ENCODE results near the gene GRIA1. TPM values are rescaled to one million over a fixed set of nuclear protein-coding genes. Genes with fewer than 3 reads are reported as not detected.

Gene GRIA1
- polyA plus RNA-seq, 6 donors from 2014 or later, result not detected

- no peak for DNase-seq
- Mint-ChIP-seq H3K4me1 (no peaks in the 10 kb centered on the region), H3K27me3 (peaks cover 0 to 4% (median 0%) of the 10 kb centered on the region in 3 donors), H3K27ac (no peak overlapping the region), H3K36me3 (no peaks in the 10 kb centered on the region), H3K9me3 (peaks cover 0 to 11% (median 0%) of the 10 kb centered on the region in 7 donors), H3K4me3 (no peak overlapping the region)
- no peak for ATAC-seq (ENCODE audit: low read depth in 2 of 2)
Observed at GRCh38 chr5:153476767-153477166, 13.7 kb upstream of the GRIA1 start.

DNA sequence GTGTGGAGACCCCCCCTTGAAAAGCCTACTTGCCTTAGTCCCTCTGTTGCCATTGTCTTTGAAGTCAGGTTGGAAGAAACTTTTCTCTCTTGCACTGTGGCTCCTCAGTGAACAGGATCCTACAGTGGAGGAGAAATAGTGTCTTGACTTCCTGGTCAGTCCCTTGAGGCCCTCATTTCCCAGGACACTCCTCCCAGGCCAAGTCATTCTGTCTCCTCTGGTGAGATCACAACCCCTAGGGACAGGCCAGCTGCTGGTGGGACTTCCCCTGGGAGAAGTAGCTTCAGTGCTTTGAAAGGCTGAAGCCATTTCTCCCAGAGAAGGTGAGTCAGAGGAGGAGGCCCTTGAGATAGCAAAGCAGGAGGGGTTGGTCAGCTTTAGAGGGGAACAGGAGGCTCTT, 10.1 kb upstream of the GRIA1 start:
- Mint-ChIP-seq H3K27ac (no peak overlapping the region), H3K9me3 (peaks cover 0 to 15% (median 2%) of the 10 kb centered on the region in 7 donors), H3K36me3 (no peaks in the 10 kb centered on the region), H3K4me1 (no peaks in the 10 kb centered on the region), H3K4me3 (no peak overlapping the region), H3K27me3 (peaks cover 0 to 8% (median 0%) of the 10 kb centered on the region in 3 donors)
- no peak for ATAC-seq (ENCODE audit: low read depth in 2 of 2)
- no peak for DNase-seq

- peaks cover 0 to 9% (median 2%) of the 10 kb centered on the region in 7 donors for H3K9me3 Mint-ChIP-seq
- no peak overlapping the region for H3K4me3 Mint-ChIP-seq
- ATAC-seq (ENCODE audit: low read depth in 2 of 2) (no peak), DNase-seq (no peak)
- no peaks in the 10 kb centered on the region for H3K36me3 Mint-ChIP-seq
- H3K27ac Mint-ChIP-seq, result no peak overlapping the region
- H3K27me3 Mint-ChIP-seq, result peaks cover 6 to 16% (median 6%) of the 10 kb centered on the region in 3 donors
- H3K4me1 Mint-ChIP-seq, result no peaks in the 10 kb centered on the region
Observed at GRCh38 chr5:153483482-153483881, 7.0 kb upstream of the GRIA1 start.

DNA sequence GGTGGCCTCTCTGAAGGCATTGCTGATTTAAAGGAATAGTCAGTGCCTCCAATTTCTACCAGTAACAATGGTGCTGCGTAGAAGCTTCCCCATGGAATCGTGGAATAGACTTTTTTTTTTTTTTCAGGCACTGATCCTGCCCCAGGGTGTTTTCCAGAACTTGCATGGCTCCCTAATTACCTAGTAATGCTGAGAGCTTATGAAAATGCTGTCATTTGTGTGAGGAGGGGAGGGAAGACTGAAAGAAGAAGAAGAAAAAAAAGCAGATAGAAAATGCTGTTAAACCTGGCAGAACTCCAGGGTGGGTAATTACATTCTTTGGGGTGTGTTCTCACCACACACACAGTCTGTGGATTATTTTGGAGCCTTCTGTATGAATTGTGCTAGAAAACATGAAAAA, 4.8 kb upstream of the GRIA1 start:
- Mint-ChIP-seq H3K36me3 (no peaks in the 10 kb centered on the region), H3K4me3 (no peak overlapping the region), H3K27ac (no peak overlapping the region), H3K9me3 (peaks cover 0 to 9% (median 2%) of the 10 kb centered on the region in 7 donors), H3K27me3 (peaks cover 9 to 26% (median 19%) of the 10 kb centered on the region in 3 donors), H3K4me1 (no peaks in the 10 kb centered on the region)
- DNase-seq (no peak), ATAC-seq (ENCODE audit: low read depth in 2 of 2) (no peak)

- no peak for DNase-seq
- Mint-ChIP-seq H3K36me3 (no peaks in the 10 kb centered on the region), H3K27me3 (peaks cover 18 to 38% (median 30%) of the 10 kb centered on the region in 3 donors), H3K9me3 (peaks cover 0 to 14% (median 2%) of the 10 kb centered on the region in 7 donors), H3K4me1 (no peaks in the 10 kb centered on the region), H3K27ac (no peak overlapping the region), H3K4me3 (no peak overlapping the region)
- ATAC-seq (ENCODE audit: low read depth in 2 of 2), result no peak
Observed at GRCh38 chr5:153486771-153487170, 3.7 kb upstream of the GRIA1 start.

GRCh38 chr5:153489611-153490010, 859 bp upstream of the GRIA1 start:
- DNase-seq (no peak), ATAC-seq (ENCODE audit: low read depth in 2 of 2) (no peak)
- H3K36me3 Mint-ChIP-seq, result no peaks in the 10 kb centered on the region
- peaks cover 24 to 46% (median 36%) of the 10 kb centered on the region in 3 donors for H3K27me3 Mint-ChIP-seq
- no peaks in the 10 kb centered on the region for H3K4me1 Mint-ChIP-seq
- no peak overlapping the region for H3K4me3 Mint-ChIP-seq
- peaks cover 0 to 6% (median 0%) of the 10 kb centered on the region in 7 donors for H3K9me3 Mint-ChIP-seq
- no peak overlapping the region for H3K27ac Mint-ChIP-seq

DNA sequence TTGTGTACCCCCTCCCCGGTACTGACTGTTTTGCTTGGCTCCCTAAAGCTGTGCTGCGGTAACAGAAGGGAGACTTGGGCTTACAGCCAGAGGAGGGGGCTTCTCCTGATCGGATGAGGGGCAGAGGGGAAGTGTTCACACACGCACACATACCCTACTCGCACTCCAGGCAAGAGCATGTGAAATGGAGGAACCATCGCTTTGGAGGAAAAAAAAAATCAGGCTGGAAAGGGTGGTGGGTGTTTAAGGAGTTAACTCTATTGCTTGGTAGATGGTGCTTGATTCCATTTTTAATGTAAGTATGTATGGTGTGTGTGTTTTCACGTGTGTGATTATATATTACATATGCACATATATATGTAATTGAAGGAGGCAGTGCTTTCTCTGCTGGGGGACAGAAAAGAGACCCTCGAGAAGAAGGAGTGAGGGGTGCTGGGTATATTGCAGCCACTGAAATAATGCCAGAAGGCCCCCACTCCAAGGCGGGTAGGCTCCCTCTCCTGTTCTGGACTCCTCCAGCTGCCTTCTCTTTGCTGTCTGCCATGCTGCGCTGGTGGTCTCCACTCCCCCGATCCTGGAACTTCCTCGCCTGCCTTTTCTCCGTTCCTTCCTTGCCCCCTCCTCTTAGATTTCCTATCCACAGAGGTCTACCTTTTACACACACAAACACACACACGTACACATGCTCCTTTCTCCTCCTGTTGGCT, 721 bp downstream of the GRIA1 start:
- Mint-ChIP-seq H3K9me3 (peaks cover 0 to 5% (median 3%) of the 10 kb centered on the region in 7 donors), H3K4me3 (no peak overlapping the region), H3K36me3 (no peaks in the 10 kb centered on the region), H3K27me3 (peaks cover 24 to 45% (median 36%) of the 10 kb centered on the region in 3 donors), H3K27ac (peak overlapping the region in 1 of 6 donors; percentile 79), H3K4me1 (no peaks in the 10 kb centered on the region)
- DNase-seq, result no peak
- ATAC-seq (ENCODE audit: low read depth in 2 of 2), result no peak

GRCh38 chr5:153491856-153492255, 1.4 kb downstream of the GRIA1 start:
- Mint-ChIP-seq H3K4me3 (no peak overlapping the region), H3K27me3 (peaks cover 24 to 45% (median 36%) of the 10 kb centered on the region in 3 donors), H3K27ac (no peak overlapping the region)

DNA sequence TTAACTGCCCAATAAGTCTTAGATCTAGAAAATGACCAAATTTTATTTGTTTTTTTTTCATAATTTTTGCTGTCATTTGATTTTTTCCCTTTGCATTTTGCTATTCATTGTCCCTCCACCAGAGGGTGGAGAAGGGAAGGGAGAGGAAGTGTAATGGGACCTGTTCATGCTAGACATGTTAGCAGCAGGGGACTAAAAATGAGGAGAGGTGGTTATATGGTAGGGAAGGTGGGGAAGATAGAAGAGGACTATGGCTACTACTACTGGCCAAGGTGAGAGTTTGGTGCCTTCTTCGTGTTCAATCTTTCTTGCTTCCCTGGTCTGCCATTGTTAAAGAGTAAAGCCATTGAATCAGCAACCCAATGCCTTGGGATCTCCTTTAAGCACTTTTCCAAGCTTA, 6.4 kb downstream of the GRIA1 start:
- H3K4me1 Mint-ChIP-seq, result no peaks in the 10 kb centered on the region
- H3K36me3 Mint-ChIP-seq, result no peaks in the 10 kb centered on the region
- ATAC-seq (ENCODE audit: low read depth in 2 of 2) (no peak), DNase-seq (no peak)
- H3K4me3 Mint-ChIP-seq, result no peak overlapping the region
- no peak overlapping the region for H3K27ac Mint-ChIP-seq
- H3K27me3 Mint-ChIP-seq, result peaks cover 6 to 15% (median 9%) of the 10 kb centered on the region in 3 donors
- peaks cover 0 to 4% (median 0%) of the 10 kb centered on the region in 7 donors for H3K9me3 Mint-ChIP-seq

More at GRCh38 chr5:153491856-153492255, 1.4 kb downstream of the GRIA1 start:
- Mint-ChIP-seq H3K36me3 (no peaks in the 10 kb centered on the region), H3K9me3 (peaks cover 0 to 5% (median 3%) of the 10 kb centered on the region in 7 donors), H3K4me1 (no peaks in the 10 kb centered on the region)
- ATAC-seq (ENCODE audit: low read depth in 2 of 2), result no peak
- no peak for DNase-seq

GRCh38 chr5:153498516-153498915, 8.0 kb downstream of the GRIA1 start:
- Mint-ChIP-seq H3K27me3 (peaks cover 0 to 5% (median 5%) of the 10 kb centered on the region in 3 donors), H3K9me3 (peaks cover 0 to 4% (median 0%) of the 10 kb centered on the region in 7 donors), H3K4me3 (no peak overlapping the region), H3K27ac (no peak overlapping the region), H3K36me3 (no peaks in the 10 kb centered on the region), H3K4me1 (no peaks in the 10 kb centered on the region)
- ATAC-seq (ENCODE audit: low read depth in 2 of 2), result no peak
- DNase-seq, result no peak

- Mint-ChIP-seq H3K36me3 (no peaks in the 10 kb centered on the region), H3K9me3 (peaks cover 0 to 2% (median 0%) of the 10 kb centered on the region in 7 donors), H3K27me3 (peaks cover 0 to 4% (median 0%) of the 10 kb centered on the region in 3 donors), H3K4me1 (no peaks in the 10 kb centered on the region), H3K27ac (no peak overlapping the region), H3K4me3 (no peak overlapping the region)
- ATAC-seq (ENCODE audit: low read depth in 2 of 2), result no peak
- DNase-seq, result no peak
Observed at GRCh38 chr5:153500178-153500577, 9.7 kb downstream of the GRIA1 start.

DNA sequence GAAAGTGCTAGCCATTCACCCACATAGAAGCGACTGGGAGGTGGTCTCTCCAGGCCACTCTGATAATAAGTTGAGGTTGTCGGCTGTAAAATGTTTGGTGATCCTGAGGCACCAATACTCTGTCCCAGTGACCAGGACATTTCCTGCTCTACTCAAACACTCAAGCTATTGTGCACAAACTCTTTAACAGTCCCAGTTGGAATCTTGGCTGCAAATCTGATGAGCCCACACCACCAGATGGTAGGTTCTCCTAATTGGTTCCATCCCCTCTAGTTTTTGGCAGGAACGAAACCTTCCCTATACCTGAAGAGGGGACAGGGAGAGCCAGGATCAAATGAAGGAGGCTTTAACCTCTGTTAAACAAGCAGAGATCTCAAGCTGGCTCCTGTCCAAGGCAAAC, 14.3 kb downstream of the GRIA1 start:
- peaks cover 0 to 5% (median 4%) of the 10 kb centered on the region in 3 donors for H3K27me3 Mint-ChIP-seq
- no peak for ATAC-seq (ENCODE audit: low read depth in 2 of 2)
- no peaks in the 10 kb centered on the region for H3K4me1 Mint-ChIP-seq
- no peak overlapping the region for H3K4me3 Mint-ChIP-seq
- H3K9me3 Mint-ChIP-seq, result peaks cover 0 to 7% (median 2%) of the 10 kb centered on the region in 7 donors
- DNase-seq, result no peak
- no peak overlapping the region for H3K27ac Mint-ChIP-seq
- no peaks in the 10 kb centered on the region for H3K36me3 Mint-ChIP-seq

DNA sequence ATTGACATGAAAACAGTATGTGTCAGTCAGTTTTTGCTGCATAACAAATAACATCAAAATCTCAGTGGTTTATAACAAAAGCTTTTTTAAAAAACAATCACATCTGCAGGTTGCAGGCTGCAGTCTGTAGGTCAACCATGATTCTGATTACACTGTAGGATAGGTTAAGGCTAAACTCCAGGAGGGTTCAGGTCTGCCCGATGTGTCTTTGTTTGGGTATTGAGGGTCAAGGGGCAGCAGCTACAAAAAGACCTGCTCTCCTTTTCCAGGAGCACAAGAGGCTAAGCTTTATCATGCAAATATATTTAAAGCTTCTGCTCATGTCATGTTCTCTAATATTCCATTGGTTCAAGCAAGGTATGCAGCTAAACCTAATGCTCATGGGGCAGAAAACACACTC, 18.2 kb downstream of the GRIA1 start:
- Mint-ChIP-seq H3K4me3 (no peak overlapping the region), H3K36me3 (no peaks in the 10 kb centered on the region), H3K9me3 (peaks cover 0 to 7% (median 4%) of the 10 kb centered on the region in 7 donors), H3K27ac (no peak overlapping the region), H3K4me1 (no peaks in the 10 kb centered on the region), H3K27me3 (peaks cover 0 to 5% (median 0%) of the 10 kb centered on the region in 3 donors)
- ATAC-seq (ENCODE audit: low read depth in 2 of 2) (no peak), DNase-seq (no peak)

GRCh38 chr5:153511622-153512021, 21.2 kb downstream of the GRIA1 start:
- no peaks in the 10 kb centered on the region for H3K36me3 Mint-ChIP-seq
- no peaks in the 10 kb centered on the region for H3K4me1 Mint-ChIP-seq
- no peak for DNase-seq
- ATAC-seq (ENCODE audit: low read depth in 2 of 2), result no peak
- H3K27ac Mint-ChIP-seq, result no peak overlapping the region
- H3K4me3 Mint-ChIP-seq, result no peak overlapping the region
- peaks cover 0 to 19% (median 5%) of the 10 kb centered on the region in 7 donors for H3K9me3 Mint-ChIP-seq
- H3K27me3 Mint-ChIP-seq, result peaks cover 0 to 9% (median 0%) of the 10 kb centered on the region in 3 donors

All from naive B cell (primary cell).